Raji (cell line): ENCODE results near the gene KY.

Experiments
- POLR2A ChIP-seq: IDR thresholded peaks from 2 replicates; pipeline ENCODE4 v1.6.1; 2011; ENCODE audit warnings: low read depth, low read length, control low read depth; ENCODE audit not compliant: insufficient read depth

KY gene

GRCh38 chr3:134643150-134643675, 7.6 kb downstream of the KY start:
- TF ChIP-seq POLR2A = no peak

DNA sequence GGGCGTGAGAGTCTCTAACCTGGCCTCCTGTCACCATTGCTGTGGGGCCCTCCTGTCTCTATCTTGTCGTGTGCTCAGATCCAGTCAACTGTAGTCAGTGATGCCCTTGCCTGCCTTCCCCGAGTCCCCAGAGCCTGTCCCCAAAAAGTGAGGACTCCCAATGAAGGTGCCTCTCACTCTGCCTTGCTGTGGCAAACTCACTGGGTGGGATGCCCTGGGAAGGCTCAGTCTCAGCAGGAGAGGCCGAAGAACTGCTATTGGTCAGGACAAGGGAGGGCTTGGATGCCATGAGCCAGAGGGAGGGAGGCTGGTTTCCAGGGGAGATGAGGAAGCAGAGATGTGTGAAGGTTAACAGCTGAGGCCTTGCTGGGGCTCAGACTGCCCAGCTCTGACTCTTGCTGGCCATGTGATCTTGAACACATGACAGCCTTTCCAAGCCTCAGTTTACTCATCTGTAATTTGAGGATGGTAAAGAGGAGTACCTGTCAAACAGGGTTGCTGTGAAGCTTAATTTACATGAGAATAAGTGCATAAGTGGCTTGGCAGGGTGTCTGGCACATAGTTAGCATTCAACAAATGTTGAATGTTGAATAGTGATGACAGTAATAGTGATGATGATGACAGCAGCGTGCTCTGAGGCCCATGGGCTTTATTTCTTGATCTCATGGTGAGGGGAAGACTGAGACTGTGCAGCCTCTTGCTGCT, 8.2 kb downstream of the KY start:
- TF ChIP-seq POLR2A = no peak

DNA sequence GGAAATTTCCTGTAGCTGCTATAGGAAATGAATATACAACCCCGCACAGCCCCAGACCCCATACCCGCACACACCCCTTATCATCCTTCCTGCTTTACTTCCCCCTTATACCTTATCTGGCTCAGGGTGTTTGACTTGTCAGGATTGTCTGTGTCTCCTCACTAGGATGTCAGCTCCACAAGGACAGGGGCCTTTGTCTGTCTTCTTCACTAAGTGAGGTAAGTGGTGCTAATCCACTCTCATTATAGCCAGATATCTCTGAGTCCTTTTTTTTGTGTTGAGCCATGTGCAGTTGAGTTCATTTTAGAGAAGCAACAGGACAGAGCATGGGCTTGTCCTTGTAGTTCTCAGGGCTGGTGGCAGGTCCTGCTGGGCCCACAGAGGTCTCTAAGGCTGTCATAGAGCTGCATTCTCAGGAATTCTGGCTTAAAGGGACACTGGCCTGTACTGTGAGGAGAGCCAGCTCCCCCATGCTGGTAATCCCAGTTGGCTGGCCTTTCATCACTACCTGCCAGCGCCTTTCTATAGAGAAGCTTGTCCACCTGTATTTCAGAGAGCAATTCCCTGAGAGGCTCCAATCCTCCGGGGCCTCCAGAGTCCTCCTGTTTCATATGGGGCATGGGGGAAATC, 9.0 kb downstream of the KY start:
- no peak for TF ChIP-seq POLR2A

DNA sequence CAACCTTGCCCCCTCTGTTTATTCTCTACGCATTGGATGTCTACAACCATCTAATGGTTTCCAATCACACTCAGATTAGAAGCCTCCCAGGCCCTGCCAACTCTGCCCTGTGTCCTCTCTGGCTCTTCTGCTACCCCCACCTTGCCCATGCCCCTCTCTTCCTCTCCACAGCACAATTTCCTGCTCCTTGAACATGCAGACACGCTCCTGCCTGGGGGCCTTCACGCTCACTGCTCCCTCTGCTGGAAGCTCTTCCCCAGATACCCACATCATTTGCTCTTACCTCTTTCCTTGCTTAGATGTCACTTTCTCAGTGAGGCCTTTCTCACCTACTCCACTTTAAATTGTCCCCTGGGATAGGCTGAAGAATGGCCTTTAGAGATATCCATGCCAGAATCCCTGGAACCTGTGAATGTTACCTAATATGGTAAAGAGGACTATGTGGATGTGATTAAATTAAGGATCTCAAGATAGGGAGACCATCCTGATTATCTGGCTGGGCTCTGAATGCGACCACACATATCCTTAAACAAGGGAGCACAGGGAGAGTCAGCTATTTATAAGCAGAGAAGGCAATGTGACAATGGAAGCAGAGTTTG, 9.9 kb downstream of the KY start:
- TF ChIP-seq POLR2A = no peak

GRCh38 chr3:134640378-134640777, 10.4 kb downstream of the KY start:
- TF ChIP-seq POLR2A = no peak

DNA sequence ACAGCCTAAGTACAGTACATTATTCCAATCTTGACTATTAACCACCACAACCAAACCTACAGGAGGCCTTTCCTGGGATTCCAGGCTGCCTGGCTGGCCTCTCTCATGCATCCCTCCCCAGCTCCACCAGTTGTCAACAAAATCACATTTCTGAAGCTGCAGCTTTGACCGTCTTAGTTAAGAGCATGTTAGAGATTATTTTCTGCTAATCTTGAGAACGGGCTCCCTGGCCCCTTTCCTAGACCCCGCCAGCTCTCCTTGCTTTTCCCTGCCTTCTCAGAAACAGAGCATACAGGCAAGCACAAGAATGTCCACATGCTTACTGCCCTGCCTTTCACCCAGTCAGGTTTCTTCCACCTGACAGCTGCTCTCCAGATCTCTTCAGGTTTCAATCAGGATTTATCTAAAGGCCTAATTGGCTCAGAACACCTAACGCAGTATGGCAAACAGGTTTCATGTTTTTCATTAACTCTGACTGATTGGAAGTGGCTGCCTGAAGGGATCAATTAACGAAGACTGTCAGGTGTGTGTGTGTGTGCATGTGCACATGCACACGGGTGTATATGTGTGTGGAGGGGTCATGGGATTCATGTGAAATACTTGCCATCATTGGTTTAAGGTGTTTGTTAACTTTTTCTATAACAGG, 12.3 kb downstream of the KY start:
- no peak for TF ChIP-seq POLR2A

- TF ChIP-seq POLR2A = no peak
These were observed 14.4 kb downstream of the KY start for GRCh38 chr3:134636406-134636805.

DNA sequence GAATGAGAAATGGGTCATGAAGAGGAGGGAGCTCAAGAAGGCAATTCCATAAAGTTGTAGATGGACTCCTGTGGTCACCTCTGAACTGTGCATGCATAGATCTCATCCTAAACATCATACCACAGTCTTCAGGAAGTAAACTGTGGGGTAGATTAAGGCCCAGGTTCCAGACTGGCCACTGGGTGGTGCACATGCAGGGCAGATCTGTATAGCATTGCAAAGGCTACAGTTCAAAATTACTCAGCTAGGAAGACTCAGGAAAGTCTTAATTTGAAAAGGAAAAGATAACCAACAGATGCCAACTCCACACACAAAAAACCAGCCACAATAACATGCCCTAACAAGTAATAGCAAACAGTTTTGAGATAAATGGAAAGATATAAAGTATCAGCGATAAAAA, 20.3 kb downstream of the KY start:
- no peak for TF ChIP-seq POLR2A

- no peak for TF ChIP-seq POLR2A
These were observed 21.9 kb downstream of the KY start for GRCh38 chr3:134628884-134629283.

DNA sequence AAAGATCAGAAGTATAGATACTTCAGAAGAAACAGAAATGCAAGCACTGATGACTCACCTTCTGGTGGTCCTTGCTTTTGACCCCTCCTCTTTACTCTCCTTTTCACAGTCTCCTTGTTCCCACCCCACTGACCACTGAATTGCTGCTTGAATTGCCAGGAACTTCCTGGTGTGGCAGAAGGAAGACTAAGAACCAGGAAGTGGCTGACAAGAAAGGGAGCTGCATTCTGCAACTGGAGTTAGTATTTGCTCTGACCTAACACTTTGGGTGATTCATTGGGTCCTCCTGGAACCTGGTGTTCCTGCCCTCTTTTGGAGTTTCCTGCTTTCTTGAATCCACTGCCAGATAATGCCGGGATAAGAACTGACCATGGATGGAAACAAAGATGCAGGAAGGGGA, 23.0 kb downstream of the KY start:
- TF ChIP-seq POLR2A = no peak

DNA sequence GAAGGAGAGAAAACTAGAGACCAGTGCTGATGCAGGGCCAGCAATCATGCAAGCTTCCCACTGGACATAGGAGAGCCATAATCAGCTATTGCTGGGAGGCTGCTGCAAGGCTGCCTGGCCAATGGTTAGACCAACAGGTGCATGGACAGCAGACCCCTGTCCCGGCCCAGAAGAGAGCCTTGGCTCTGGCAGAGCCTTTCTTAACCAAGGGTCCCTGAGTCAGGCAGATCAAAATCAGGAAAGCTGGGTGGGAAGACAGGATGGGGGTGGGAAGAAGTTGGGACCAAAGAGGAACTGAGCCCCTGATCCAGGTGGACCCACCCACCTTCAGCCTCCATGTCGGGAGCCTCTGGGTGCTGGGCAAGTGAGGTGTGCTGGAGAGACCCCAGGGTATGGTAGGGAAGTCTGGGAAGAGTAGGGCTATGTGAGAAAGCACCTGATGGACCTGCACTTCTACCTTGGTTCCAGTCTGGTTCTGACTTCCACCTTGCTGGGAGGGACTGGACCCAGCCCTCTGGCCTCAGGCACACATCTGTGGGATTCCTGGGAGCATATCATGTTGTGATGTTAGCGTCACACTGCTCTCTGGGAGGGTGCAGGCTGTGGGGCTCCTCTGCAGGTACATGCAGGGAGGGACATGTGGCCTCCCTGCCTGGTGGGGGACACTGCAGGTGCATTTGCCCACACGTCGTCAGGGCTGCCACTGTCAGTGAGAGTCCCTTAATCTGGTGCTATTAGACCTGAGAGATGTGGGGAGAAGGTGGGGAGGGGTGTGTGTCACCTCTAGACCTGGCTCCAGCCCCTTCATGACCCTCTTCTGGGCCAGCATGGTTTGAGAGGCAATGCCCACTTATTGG, 24.7 kb downstream of the KY start:
- no peak for TF ChIP-seq POLR2A

DNA sequence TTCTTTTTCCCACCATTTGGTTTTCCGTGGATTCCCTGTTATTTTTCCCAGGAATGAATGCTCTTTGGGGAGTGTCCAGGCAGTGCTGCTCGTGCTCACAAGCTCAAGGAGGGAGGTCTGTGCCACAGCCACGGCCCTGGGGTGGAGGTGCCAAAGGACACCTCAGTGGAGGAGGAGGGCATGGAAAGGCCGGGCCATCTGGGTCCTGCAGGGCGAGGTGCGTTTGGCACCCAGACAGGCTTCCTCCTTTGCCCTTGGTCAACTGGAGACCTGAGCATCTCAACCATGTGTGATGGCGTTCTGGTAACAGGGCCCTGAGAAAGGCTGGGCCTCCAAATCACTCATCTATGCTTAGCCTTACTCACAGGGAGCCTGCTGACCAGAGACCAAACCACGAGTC, 25.4 kb downstream of the KY start:
- TF ChIP-seq POLR2A = no peak

- TF ChIP-seq POLR2A = no peak
These were observed 26.1 kb downstream of the KY start for GRCh38 chr3:134624537-134625287.

DNA sequence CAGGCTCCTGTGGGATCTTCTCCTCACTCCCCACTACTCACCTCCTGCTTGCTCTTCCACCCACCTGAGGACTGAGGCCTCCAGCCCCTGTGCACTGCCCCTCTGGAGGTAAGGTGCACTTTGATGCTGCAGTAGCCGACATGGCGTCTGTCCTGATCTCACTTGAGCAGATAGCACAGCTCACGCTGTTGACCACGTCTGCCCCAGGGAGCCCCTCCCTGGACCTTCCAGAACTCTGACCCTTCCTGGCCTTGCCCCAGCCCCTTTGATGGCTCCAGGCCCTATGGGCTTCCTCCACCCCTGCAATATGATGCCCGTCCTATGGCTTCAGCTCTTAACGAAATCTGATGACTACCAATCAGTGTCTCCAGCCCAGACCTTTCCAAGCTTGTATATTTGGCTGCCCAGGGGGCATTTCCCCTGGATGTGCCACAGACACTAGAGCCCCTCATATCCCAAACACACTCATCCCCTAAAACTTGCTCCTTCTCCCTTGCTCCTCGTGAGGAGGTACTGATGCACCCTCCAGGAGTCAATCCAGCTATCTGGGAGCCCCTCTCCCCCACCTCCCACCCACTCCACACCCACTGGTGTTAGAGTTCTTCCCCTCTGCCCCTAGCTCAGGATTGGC, 27.1 kb downstream of the KY start:
- TF ChIP-seq POLR2A = no peak
